Activated CD8-positive, alpha-beta memory T cell treated with anti-CD3 and anti-CD28 coated beads, Interleukin-2, amount 50 U/mL, for 24 hours (primary cell): ENCODE results near the gene KLHL6.
"Not testable (repeated sequence)": the region's sequence is repeated elsewhere in the genome, so short reads cannot be mapped to it uniquely, and the experiment has no call there.

Source experiments
- DNase-seq: peaks from one replicate; pipeline ENCODE4 v3.0.0-alpha.2; 2020; ENCODE audit errors: extremely low read depth

Gene KLHL6

DNA sequence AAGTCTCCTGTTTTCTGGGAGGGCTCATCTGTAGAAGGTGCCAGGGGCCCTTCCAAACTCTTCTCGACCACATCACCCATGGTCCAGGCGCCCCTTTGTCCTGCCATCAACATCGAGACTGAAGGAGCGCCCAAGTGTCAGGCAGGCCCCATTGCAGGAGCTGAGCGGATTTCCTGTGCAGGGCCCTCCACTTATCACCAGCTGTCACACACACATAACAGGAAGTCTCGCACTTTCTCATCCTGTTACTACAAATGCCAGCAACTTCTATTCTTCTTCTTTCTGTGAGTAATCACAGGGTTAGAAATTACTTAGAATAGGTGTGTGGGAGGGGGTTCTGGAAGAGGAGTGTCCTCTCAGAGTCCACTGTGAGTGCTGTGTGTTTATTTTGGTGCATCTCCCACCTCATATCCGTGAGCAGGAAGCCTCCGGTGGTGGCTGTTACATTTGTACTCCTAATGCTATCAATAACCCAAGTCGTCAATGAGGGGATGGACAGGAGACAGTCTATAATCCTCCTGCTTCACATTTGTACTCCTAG, at the start of gene KLHL6:
KLHL6 (minus strand) TSS at position 166 of the 541 bp plus-strand sequence; CDS start at position 113, 53 bp downstream.
- DNase-seq: peak; percentile 39

DNA sequence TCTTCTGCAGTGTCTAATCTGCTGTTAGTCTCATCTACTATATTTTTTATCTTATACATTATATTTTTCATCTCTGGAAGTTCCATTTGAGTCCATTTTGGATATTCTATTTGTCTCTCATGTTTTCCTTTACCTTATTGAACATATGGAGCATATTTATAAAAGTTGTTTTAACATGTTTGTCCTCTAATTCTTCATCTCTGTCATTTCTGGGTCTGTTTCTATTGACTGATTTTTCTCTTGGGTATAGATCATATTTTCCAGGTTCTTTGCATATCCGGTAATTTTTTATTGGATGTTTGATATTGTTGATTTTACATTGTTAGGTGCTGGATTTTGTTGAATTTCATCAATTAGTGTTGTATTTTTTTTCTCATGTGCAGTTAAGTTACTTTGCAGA, 42.5 kb upstream of the KLHL6 start:
- DNase-seq: no peak

GRCh38 chr3:183594636-183595035, 39.1 kb upstream of the KLHL6 start:
- no peak for DNase-seq

DNA sequence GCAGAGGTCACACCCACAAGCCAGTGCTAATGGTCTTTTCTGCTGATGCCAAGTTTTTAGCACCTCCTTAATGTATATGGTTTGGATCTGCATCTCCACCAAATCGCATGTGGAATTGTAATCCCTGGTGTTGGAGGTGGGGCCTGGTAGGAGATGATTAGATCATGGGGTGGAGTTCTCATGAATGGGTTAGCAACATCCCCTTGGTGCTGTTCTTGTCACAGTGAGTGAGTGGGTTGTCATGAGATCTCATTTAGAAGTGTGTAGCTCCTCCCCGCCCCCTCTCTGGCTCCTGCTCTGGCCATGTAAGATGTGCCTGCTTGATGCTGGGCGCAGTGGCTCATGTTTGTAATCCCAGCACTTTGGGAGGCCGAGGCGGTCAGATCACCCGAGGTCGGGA, 37.3 kb upstream of the KLHL6 start:
- no peak for DNase-seq

DNA sequence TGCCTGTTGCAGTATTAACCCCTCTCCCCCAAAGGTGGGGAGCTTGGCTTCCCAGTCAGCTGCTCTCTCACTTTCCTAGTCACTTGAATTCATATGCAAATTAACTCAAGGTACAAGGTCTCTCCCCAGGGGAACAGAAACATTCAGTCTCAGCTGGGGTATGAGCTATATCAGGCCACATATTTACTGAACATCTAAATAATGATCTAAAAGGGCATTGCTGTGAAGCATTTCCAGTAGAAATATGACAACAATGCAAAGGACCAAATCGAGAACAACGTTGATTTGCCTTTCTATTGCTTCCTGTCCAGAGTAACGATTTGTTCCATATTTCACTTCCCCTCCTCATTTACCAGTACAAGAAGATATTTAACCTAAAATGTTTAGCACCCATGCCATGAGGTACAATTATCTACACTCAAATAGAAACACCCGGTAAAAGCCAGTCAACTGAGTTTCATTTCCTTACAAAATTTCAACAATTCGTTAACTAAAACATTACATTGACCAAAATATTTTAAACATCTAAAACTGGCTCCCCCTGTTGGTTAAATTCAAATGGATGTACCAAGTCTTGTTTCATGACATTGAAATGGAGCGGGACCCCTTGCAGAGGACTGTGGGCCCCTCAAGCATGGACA, 36.5 kb upstream of the KLHL6 start:
- no peak for DNase-seq

DNA sequence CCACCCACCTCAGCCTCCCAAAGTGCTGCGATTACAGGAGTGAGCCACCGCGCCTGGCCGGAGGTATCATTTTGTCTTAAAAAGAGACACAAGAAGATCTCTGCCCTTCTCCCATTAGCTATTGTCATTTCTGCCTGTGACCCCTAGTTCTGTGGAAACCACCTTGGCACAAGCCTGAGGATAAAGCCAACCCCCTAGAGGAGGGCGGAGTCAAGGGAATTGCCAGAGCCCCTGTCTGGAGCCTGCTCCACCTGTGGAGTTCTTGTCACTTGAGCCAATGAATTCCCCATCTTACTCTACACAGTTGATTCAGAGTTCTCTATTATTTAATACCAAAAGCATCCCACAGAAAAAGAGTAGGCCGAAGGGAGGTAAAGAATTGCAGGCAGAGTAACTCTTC, 34.9 kb upstream of the KLHL6 start:
- no peak for DNase-seq

GRCh38 chr3:183587336-183587735, 31.8 kb upstream of the KLHL6 start:
- no peak for DNase-seq

DNA sequence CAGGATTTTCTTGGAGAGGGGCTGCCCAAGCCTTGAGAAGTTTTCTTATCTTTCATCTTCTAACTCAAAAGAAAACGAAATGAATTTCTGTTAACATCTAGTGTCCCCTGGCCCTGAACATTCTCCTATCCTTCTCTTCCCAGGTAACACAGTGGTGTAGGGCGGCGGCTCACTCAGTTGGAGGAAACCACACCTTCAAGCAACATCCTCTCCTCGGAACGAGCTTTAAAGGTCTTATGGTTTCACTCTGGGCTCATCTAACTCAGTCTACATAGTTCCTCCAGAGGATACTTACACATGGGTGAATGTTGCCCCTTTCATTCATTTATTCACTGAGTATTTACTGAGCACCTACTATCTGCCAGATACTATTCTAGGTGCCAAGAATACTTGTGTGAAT, 31.0 kb upstream of the KLHL6 start:
- DNase-seq: no peak

DNA sequence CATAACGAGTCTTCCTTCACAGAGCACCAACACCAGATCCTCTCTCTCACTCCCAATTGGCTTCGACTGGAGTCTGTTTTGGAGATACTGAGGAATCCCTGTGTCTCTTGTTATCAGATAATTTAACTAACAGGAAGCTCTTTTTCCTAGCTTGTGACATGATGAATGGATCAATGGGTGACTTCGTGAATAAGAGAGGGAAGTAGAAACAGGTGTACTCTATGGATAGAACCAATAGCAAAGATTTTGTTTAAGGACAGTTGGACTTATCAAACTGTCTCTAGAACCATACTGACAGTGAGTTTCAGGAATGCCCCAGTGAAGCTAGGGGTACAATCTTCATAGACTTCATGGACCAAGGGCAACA, 29.4 kb upstream of the KLHL6 start:
- DNase-seq: no peak

GRCh38 chr3:183584246-183584913, 28.9 kb upstream of the KLHL6 start:
- DNase-seq: no peak

DNA sequence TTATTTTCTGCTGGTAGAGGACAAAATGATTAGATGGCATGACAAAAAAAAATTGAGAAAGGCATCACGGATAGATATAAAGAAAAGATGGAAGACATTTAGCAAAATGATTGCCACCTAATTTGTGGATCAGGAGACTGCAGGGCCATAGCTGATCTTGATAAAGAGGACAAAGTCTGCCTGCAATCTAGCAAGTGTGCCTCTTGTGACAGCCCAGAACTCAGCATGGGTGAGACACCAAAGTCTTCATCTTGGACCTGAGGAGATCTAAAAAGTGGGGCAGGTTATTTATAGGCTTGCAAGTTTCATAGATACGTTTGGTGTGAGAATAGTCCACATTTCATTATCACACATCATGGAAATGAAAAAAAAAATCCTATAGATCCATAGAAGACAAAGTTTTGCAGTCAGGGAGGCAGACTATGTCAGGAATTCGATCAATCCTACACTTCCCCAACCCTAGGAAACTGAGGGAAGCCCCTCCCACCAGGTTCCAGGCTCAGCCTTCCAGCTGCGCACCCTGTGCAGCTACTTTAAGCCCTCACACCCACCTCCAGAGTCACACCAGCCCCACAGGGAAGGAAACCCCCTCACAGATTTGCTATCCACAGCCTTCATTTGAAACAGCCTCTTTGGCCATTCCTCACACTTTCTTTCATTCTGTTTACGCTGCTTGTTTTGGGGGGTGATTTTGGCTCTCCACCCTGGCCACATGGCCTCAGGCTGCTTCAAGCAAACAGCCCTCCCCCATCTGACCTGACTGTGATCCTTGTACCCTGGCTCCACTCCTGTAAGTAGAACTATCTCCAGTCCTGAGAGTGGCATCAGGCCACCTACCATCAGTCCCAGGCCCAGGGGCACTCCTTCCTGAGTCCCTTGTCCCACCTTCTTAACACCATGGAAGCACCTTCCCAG, 28.1 kb upstream of the KLHL6 start:
- no peak for DNase-seq

DNA sequence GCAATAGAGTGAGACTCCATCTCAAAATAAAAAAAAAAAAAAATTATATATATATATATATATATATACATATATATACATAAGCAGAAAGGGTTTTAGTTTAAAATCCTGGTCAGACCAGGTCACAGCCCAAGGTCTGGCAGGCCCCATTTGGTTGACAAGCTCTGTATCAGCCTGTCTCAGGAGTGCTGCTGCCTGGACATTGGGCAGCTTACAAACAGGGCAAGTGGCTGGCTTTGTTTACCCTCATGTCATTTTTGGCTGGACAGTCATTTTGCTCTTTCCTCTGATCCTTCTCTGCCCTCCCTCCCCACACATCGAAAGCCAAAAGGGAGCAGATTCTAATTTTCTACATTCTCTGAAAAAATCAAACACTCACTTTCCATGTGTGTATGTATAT, 26.7 kb upstream of the KLHL6 start:
- no peak for DNase-seq

- DNase-seq: no peak
Observed at GRCh38 chr3:183581496-183582155, 26.1 kb upstream of the KLHL6 start.

GRCh38 chr3:183579967-183580900, 24.7 kb upstream of the KLHL6 start:
- DNase-seq: no peak

GRCh38 chr3:183578179-183578578, 22.7 kb upstream of the KLHL6 start:
- no peak for DNase-seq

- DNase-seq: no peak
Observed at GRCh38 chr3:183577346-183577745, 21.8 kb upstream of the KLHL6 start.

DNA sequence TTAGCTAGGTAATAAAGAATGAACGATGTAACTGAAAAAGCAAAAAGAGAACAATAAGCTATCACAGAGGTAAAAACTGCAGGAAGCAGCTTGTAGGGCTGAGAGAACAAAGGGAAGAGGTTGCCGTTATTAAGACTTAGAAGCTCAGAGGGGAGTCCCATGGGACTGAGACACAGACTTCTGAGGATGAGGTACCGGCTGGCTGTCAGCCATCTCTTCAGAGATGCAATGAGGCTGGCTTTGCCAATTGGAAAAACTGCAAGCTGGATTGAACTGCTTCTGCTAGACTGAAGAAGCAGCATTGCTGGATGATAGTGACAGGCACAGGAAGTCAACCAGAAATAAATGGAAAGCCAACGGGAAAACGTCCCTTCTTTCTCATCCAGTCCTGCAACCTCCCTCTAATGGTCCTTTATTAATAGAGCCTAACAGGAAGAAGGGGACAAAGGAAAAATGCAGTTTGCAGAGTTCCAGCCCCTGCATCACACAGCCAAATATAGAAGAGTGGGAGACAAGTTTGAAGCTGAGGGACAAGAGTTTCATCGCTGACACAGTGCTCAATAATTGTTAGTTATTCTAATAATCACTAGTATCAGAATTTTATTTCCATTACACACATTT, 21.1 kb upstream of the KLHL6 start:
- DNase-seq: no peak

- no peak for DNase-seq
Observed at GRCh38 chr3:183572935-183573334, 17.4 kb upstream of the KLHL6 start.

DNA sequence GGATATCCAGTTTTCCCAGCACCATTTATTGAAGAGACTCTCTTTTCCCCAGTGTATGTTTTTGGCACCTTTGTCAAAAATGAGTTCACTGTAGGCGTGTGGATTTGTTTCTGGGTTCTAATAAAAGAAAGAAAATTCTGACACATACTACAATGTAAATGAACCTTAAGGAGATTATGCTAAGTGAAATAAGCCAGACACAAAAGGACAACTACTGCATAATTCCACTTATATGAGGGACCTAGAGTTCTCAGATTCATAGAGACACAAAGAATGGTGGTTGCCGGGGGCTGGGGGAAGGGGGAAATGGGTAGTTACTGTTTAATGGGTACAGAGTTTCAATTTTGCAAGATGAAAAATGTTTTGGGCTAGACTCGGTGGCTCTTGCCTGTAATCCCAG, 14.7 kb upstream of the KLHL6 start:
- not testable (repeated sequence) for DNase-seq

DNA sequence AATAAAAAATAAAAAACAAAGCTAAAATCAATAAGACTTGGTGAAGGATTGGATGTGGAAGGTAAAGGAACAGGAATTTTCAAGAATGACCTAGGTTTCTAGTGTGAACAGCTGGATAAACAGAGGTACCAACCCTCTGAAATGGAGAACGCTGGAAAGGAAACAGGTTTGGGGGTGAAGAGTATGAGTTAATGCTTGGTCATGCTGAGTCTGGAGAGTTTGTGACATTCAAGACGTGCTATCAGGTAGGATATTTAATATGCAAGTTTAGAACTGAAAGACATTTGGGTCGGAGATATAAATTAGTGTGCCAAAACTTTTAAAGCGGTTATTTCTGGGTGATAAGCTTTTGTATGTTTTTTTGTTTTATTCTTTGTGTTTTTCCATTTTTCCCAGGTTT, 11.4 kb upstream of the KLHL6 start:
- DNase-seq: no peak
